GM21526 (cell line): Measurements from ENCODE around the gene DVL2.

Experiments used
- ATAC-seq: cut with Tn5 transposase; IDR thresholded peaks from one replicate; pipeline ENCODE4 v1.9.1; 2021; ENCODE audit warnings: moderate library complexity; ENCODE audit not compliant: unreplicated experiment, low FRiP score

The DVL2 gene

DNA sequence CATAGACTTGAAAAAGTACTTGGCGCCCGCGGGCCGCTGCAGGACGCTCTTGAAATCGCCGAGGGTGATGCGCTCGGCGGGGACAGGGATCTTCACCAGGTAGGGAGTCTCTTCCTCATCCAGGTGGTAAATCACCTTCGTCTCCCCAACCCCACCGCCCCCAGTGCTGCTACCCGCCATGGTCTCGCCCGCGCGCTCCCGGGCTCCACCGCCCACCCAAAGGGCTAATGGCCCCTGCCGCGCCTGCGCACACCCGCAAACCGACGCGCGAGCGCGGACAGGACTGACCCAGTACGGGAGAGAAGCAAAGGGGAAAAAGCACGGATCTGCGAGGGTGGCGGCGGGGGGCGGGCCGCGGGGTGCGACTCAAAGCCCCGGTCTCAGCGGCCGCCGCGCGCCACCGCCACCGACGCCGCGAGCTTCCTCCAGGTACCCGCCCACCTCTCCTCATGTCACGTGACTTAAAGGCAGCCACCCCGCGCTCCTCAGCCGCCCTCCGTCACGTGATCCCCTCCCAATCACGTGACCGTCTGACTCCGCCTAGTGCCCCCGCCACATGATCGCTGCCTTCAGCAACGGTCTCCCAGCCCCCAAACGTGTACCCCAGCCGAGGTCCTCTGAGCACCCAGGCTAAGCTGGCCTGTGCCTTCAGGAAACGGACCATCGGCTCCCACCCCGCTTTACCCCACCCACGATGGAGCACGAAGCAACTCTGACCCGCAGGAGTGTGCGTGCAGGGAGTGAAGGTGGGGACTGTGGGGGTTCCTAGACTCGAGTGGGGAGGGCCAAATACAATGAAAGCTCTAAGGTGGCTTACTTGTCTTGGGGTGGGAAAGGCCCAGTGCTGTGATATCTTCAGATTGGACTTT lies at the start of gene DVL2:
TSS of gene DVL2 (minus strand) at position 435 of the 869 bp plus-strand sequence. CDS start at position 180, 255 bp downstream.
- ATAC-seq = peak; percentile 42

DNA sequence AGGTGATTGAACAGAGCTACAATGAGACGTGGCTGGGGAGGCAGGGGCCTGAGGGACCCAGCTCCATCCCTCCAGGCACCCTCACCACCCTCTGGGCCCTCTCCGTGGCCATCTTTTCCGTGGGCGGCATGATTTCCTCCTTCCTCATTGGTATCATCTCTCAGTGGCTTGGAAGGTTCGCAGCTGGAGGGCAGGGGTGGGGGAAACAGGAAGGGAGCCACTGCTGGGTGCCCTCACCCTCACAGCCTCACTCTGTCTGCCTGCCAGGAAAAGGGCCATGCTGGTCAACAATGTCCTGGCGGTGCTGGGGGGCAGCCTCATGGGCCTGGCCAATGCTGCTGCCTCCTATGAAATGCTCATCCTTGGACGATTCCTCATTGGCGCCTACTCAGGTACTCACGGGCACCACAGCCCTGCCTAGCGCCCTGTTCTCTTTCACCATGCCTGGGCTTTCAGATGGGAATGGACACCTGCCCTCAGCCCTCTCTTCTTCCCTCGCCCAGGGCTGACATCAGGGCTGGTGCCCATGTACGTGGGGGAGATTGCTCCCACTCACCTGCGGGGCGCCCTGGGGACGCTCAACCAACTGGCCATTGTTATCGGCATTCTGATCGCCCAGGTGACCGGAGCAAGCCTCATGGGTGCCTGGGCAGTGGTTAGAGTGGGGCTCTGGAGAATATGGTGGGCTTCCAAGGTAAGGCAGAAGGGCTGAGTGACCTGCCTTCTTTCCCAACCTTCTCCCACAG lies 49.3 kb upstream of the DVL2 start:
- no peak for ATAC-seq

DNA sequence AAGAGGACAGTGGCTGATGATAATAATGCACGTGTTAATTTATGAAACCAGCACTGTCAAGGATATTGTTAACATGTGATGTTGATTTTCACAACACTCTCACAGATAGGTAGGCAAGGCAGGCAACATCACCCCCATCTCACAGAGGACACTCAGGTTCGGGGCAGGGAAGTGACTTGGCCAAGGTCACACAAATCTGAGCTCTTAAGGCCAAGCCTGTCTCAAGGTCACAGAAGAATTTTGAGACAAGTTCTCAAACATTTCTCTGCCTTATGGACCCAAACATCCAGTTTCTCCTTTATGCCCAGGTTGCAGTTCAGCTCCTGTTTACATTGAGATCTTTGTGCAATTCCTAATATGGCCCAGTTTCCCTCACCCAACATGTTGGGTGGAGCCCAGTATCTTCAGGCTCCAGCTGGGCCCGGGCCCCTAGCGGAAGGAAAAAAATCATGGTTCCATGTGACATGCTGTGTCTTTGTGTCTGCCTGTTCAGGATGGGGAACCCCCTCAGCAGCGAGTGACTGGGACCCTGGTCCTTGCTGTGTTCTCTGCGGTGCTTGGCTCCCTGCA lies 48.5 kb upstream of the DVL2 start:
- no peak for ATAC-seq

DNA sequence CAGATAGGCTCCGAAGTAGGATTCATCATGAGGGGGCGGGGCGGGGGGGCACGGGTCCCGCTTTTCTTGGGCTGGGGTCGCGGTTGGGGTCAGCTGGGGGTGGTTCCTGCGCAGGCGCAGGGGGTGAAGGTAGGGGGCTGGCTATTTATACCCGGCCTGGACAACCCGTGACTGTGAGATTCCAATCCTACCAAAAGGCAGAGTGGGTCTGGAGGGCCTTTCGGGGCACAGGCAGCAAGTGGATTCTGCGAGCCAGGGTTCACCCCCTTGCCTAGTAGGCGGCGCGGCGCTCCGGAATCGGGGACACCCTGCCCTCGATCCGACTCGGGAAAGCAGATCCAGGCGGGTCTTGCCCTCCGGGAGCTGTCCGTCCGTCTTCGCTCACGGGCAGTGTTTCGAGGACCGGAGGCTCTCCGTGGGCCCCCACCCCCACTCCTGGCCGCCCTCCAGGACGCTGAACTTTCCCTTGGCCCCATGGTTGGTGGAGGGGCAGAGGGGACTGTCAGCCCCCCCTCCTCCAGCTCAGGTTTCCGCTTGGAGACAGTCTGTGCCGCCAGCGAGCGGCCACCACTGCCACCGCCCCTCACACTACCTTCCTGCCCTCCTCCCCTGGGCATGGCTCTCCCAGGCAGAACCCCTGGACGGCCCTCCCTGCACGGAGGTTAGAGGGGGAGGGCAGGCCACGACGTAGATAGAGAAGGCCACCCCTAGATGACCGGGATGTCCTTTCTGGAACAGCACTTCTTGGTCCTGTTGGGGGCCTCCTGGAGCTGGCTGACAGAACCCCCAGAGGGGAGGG lies 47.8 kb upstream of the DVL2 start:
- no peak for ATAC-seq

DNA sequence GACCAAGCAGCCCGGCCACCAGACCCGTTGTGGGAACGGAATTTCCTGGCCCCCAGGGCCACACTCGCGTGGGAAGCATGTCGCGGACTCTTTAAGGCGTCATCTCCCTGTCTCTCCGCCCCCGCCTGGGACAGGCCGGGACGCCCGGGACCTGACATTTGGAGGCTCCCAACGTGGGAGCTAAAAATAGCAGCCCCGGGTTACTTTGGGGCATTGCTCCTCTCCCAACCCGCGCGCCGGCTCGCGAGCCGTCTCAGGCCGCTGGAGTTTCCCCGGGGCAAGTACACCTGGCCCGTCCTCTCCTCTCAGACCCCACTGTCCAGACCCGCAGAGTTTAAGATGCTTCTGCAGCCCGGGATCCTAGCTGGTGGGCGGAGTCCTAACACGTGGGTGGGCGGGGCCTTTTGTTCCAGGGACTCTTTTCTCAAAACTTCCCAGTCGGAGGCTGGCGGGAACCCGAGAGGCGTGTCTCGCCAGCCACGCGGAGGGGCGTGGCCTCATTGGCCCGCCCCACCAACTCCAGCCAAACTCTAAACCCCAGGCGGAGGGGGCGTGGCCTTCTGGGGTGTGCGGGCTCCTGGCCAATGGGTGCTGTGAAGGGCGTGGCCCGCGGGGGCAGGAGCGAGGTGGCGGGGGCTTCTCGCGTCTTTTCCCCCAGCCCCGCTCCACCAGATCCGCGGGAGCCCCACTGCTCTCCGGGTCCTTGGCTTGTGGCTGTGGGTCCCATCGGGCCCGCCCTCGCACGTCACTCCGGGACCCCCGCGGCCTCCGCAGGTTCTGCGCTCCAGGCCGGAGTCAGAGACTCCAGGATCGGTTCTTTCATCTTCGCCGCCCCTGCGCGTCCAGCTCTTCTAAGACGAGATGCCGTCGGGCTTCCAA lies 47.0 kb upstream of the DVL2 start, which contains the start of gene SLC2A4:
TSS of gene SLC2A4 (plus strand) at position 645 of the 879 bp plus-strand sequence. CDS start at position 862, 217 bp downstream.
- peak; percentile 42 for ATAC-seq

DNA sequence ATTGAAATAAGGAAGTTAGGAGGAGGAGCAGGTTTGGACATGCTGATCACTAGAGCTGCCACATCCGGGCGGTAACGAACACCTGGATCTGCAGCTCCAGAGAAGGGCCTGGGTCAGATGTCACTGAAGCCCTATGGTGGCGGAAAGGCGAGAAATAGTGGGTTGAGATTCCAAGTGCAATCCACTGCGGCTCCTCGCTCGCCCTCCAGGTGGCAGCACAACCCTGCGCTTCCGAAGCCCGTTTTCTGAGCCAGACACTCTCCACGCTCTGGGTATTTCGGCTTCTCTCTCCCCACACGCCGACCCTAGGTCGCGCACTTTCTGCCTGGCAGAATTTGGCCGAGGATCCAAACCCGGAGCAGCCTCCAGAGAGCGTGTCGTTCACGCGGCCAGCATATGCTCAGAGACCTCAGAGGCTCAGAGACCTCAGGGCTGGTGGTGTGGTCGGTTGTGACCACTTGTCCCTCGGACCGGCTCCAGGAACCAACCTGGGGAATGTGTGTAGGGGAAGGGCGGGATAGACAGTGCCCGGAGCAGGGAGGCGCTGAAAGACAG lies 46.3 kb upstream of the DVL2 start:
- ATAC-seq = peak; percentile 53

DNA sequence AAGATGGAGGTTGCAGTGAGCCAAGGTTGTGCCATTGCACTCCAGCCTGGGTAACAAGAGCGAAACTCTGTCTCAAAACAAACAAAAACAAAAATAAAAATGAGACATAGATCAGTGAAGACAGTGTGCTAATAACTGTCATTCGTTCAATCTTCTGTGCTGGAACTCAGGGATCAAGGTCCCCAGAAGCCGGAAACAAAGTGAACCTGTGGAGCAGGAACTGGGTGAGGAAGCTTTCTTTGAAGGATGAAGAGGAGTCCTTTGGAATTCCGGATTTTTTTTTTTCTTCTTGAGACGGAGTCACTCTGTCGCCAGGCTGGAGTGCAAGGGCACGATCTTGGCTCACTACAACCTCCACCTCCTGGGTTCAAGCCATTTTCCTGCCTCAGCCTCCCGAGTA lies 45.1 kb upstream of the DVL2 start:
- no peak for ATAC-seq

DNA sequence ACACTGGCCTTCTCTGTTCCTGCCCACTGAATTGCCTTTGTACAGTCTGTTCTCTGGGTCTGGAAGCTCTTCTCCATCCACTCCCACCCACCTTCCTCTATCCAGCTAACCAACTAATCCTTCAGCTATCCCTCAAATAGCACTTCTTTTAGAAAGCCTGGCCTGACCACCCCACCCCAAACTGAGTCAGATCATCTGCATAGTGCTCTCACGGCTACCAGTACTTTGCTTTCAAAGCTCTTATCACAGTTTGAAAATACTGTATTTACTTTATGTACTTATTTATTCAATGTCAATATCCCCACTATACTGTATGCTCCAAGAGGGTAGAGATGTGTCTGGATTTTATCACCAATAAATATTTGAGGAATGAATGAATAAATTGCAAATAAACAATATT lies 32.5 kb upstream of the DVL2 start:
- ATAC-seq = no peak

DNA sequence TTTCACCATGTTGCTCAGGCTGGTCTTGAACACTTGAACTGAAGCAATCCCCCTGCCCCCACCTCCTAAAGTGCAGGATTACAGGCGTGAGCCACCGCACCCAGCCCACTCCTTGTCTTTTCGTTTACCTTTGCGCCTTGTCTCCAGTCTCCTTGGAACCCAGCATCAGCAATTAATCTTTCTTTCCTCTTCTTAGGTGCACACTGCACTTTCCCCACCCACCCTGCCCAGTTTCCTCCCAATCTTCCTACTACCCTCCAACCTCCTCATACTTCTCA lies 29.4 kb upstream of the DVL2 start:
- ATAC-seq = no peak

DNA sequence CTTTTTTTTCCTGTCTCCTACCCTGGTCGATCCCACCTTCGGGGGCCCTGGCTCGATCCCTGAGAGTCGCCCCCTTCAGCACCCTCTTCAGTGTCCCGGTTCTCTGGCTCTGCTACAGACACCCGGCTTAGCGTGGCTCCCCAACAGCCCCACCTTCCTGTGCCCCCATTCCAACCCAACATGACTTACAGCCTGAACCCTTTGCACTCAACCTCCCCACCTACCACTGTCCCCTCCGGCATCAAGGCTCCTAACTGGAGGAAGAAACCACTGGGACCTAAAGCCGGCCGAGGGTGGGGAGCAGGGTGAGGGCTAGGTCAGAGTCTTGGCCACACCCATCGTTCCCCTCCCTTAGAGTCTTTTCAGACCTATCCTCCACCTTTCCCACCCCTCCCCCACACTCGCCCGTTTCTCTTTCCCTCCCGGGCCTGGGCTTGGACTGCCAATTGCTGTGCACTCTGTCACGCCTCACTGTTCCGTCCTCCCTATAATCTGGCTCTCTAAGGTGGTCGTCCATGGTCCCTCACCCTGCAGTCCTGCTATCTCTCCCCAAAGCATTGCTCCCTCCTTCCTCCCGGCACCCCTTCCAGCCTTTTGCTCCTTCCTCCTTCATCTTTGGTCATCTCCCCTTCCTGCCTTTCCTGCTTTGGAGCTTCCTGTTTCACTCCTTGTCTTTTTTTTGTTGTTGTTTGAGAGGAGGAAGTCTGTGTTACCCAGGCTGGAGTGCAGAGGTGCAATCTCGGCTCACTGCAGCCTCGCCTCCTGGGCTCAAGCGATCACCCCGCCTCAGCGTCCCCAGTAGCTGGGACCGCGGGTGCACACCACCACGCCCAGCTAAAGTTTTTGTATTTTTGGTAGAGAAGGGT lies 28.9 kb upstream of the DVL2 start:
- ATAC-seq = no peak

DNA sequence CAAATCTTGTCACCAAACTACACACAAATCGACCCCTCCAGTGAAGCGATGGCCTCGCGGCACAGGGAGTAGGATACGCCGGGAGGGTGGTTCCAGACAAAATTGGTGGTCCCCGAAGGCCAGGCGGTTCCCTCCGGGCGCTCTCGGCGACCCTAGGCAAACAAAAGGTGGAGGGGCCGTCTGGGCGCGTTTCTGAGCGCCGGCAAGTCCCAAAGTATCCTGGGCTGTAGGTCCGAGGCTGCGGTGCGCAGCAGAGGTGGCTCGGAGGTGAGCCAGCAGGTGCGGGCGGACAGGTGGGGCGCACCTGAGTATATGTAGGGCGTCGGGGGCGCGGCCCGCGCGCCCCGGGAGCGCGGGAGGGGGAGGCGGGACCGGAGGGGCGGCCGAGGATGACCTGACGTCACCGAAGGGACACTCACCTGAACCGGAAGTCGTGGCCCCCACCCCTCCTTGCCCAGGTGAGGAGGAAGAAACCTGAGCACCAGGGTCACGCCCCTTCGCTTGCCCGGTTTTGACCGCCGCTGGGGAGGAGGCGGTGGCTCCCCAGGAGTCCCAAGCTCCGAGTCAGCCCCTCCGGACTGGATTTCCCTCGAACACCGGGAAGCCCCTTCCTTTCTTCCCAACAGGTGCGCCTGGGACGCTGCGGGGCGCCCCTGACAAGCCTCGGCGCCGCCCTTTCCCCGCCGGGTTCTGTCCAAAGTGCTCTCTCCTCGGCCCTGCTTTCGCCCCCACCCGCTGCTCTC lies 28.0 kb upstream of the DVL2 start, which contains the start of gene CLDN7:
TSS of gene CLDN7 (minus strand) at position 287 of the 743 bp plus-strand sequence. CDS start 435 bp downstream, outside the sequence.
- ATAC-seq = no peak

DNA sequence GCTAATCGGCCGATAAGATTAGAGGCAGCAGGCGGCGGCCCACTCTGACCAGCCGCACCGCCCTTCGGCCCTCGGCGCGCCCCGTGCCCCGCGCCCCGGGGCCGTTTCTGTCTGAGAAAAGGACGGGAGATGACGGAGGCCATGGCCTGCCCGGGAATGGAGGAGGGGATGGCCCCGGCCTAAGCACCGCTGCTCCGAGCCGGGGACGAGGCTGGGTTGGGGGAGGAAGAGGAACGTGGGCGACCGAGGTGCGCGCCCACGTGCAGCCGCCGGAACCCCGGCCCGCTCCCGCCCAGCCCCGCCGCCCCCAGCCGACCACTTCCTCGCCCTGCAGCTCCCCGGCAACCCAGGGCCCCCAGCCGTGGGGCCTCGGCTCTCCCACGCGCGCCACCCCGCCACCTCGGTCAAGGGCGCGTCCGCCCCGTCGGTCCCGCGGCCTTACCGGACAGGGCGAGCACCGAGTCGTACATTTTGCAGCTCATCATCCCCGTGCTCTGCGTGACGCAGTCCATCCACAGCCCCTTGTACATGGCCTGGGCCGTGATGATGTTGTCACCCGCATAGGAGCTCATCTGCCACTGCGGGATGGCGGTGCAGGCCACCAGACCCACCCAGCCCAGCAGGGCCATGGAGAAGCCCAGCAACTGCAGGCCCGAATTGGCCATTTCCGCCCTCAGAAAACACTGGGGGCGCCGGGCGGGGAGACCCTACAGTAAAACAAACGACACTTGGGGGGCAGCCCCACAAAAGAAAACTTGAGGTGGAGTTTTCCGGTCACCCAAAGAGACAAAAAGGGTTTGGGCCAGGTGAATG lies 27.3 kb upstream of the DVL2 start:
- no peak for ATAC-seq

DNA sequence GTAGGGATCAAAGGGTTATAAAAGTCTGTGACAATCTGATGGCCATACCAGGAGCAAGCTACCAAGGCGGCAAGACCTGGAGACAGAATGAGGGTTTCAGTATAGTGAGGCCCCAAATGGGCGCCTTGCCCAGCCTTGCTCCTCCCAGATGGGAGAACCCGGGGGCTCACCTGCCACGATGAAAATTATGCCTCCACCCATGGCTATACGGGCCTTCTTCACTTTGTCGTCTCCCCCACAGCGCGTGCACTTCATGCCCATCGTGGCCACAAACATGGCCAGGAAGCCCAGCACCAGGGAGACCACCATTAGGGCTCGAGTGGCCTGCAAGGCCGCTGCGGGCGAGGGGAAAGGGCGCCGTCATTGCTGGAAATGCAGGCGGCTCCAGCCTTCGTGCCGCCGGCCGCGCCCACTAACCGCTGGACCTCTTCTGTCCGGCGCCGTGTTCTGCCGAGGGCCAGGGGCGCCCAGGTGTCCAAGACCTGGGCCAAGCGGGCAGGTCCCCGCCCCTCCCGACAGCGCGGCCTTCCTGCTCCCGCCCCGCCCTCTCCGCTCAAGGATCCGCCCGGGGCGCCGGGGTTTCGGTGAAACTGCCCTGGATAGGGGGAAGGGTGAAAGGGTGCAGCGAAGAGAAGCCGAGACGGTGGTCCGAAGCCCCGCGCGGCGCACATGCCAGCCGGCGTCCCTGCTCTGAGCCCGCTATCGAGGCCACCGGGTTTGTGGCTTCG lies 26.5 kb upstream of the DVL2 start:
- ATAC-seq = no peak

DNA sequence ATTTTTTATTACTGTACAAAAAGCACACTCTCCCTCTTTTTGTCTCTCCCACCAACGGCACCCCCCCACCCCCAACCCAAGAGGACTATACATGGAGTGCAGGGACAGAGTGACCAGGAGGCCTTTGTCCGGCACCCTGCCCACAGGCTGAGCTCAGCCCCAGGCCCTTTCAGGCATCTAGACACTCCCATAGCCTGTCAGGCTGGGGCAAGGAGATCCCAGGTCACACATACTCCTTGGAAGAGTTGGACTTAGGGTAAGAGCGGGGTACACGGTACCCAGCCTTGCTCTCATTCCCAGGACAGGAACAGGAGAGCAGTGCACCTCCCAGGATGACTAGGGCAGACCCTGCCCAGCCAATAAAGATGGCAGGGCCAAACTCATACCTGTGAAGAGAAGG lies 25.8 kb upstream of the DVL2 start:
- no peak for ATAC-seq

DNA sequence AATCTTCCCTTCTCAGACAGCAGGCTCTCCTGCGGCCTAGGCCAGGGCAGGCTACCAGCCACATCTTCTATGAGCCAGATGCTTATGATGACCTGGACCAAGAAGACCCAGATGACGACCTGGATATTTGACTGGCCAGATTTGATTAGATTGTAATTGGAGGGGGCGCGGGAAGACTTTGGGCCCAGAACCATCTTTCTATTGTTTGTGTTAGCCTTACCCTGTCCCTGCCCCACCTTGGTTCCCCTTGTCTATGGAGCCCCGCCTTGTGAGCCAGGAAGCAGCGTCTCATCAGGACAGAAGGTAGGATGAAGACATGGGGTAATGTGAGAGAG lies 25.2 kb upstream of the DVL2 start:
- ATAC-seq = no peak
